HEK293T (cell line): ENCODE data around the gene CIZ1.
"Not testable (repeated sequence)": the region's sequence is repeated elsewhere in the genome, so short reads cannot be mapped to it uniquely, and the experiment has no call there.

Source experiments
- CTCF ChIA-PET: fragments of 350-600 bp; formaldehyde crosslinking; extraction: SDS; loops from one replicate; lab custom pipeline; 2021; ENCODE audit warnings: antibody characterized with exemption, inconsistent platforms; lab: Yijun Ruan, JAX
- POLR2A ChIA-PET: fragments of 350-600 bp; formaldehyde crosslinking; extraction: SDS; loops from one replicate; lab custom pipeline; 2020; ENCODE audit warnings: antibody characterized with exemption, inconsistent platforms; lab: Yijun Ruan, JAX
- DNase-seq: peaks from one replicate; pipeline ENCODE4 v3.0.0; 2012; ENCODE audit warnings: mixed read lengths; ENCODE audit errors: extremely low spot score
- ARNT ChIP-seq: fragments of 450-650 bp; IDR thresholded peaks from 2 replicates; pipeline ENCODE4 v1.6.1; 2017; ENCODE audit warnings: mild to moderate bottlenecking
- BHLHE40 ChIP-seq: fragments of 450-650 bp; IDR thresholded peaks from 2 replicates; pipeline ENCODE4 v1.6.1; 2016; ENCODE audit warnings: mild to moderate bottlenecking, moderate library complexity, borderline replicate concordance
- CTBP1 ChIP-seq: fragments of 450-650 bp; IDR thresholded peaks from 2 replicates; pipeline ENCODE4 v1.6.1; 2016; ENCODE audit warnings: borderline replicate concordance
- ELF4 ChIP-seq: fragments of 450-650 bp; IDR thresholded peaks from 2 replicates; pipeline ENCODE4 v1.6.1; 2017; ENCODE audit warnings: antibody characterized with exemption
- FOXA1 ChIP-seq: fragments of 450-650 bp; IDR thresholded peaks from 2 replicates; pipeline ENCODE4 v1.6.1; 2016; ENCODE audit warnings: mild to moderate bottlenecking
- FOXK2 ChIP-seq: fragments of 450-650 bp; IDR thresholded peaks from 2 replicates; pipeline ENCODE4 v1.6.1; 2016; ENCODE audit warnings: mild to moderate bottlenecking
- FOXM1 ChIP-seq: fragments of 450-650 bp; IDR thresholded peaks from 2 replicates; pipeline ENCODE4 v1.6.1; 2017; ENCODE audit warnings: mild to moderate bottlenecking, borderline replicate concordance
- HDGF ChIP-seq: fragments of 450-650 bp; IDR thresholded peaks from 2 replicates; pipeline ENCODE4 v1.6.1; 2017; ENCODE audit warnings: antibody characterized with exemption, borderline replicate concordance
- L3MBTL2 ChIP-seq: fragments of 450-650 bp; conservative IDR thresholded peaks from 2 replicates; pipeline ENCODE4 v1.6.1; 2016; ENCODE audit warnings: mild to moderate bottlenecking
- LEF1 ChIP-seq: fragments of 450-650 bp; IDR thresholded peaks from 2 replicates; pipeline ENCODE4 v1.6.1; 2017; ENCODE audit warnings: mild to moderate bottlenecking, borderline replicate concordance
- NFRKB ChIP-seq: fragments of 450-650 bp; IDR thresholded peaks from 2 replicates; pipeline ENCODE4 v1.6.1; 2016; ENCODE audit warnings: mild to moderate bottlenecking, moderate library complexity
- PKNOX1 ChIP-seq: fragments of 450-650 bp; IDR thresholded peaks from 2 replicates; pipeline ENCODE4 v1.6.1; 2016
- SP1 ChIP-seq: fragments of 450-650 bp; IDR thresholded peaks from 2 replicates; pipeline ENCODE4 v1.6.1; 2017
- SUZ12 ChIP-seq: fragments of 450-650 bp; IDR thresholded peaks from 2 replicates; pipeline ENCODE4 v1.6.1; 2016; ENCODE audit warnings: mild to moderate bottlenecking
- TARDBP ChIP-seq: fragments of 450-650 bp; IDR thresholded peaks from 2 replicates; pipeline ENCODE4 v1.6.1; 2016
- ZNF384 ChIP-seq: fragments of 450-650 bp; IDR thresholded peaks from 2 replicates; pipeline ENCODE4 v1.6.1; 2016

The CIZ1 gene

DNA sequence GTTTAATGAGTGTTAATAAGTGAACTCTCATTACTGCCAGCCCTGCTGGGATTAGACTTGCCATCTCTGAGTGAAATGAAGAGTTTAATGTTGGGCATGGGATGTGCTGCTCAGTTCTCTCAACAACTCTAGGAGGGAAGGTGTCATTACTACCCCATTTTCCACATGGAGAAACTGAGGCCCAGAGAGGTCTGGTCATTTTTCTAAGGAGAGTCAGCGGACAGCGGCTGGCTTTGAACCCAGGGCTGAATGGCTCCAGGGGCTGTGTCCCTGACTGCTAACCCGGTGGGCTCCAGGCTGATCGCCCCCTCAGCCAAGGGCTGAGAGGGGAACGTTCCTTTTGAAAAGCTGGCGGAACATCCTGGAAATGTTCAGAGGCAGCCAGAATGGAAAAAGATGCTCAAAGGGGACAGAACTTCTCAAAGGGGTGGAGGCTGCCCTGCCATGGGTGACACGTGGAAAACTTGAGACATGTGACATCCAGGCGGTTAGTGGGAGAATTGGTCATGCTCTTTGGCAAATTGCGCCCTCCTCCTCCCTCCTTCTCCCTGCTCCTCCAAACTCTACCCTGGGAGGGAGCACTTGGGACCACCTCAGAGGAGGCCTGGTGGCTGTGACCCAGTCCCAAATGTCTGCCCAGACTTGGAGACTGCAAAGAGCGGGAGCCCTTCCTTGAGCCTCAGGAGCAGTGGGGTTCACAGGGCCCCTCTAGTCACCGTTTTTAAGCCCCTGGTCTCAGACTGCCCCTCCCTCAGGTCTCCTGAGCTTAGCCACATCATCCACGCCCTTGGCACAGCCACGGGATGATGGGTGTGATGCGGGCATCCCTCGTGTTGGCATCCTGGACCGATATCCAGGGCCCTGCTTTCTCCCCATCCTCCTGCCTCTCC lies 40.5 kb upstream of the CIZ1 start:
- DNase-seq: no peak

DNA sequence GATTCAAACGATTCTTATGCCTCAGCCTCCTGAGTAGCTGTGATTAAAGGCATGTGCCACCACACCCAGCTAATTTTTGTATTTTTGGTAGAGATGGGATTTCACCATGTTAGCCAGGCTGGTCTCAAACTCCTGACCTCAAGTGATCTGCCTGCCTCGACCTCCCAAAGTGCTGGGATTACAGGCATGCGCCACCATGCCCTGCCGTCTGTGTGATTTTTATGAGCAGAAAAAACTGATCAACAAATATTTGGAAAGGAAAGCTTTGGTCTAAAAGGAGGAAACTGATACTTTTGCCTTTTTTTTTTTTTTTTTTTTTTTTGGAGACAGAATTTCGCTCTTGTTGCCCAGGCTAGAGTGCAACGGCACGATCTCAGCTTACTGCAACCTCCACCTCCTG lies 39.5 kb upstream of the CIZ1 start:
- CTCF ChIA-PET, POLR2A ChIA-PET, DNase-seq: not testable (repeated sequence)

More for the DNA sequence above, 40.5 kb upstream of the CIZ1 start:
- TF ChIP-seq ARNT: no peak
- no peak for TF ChIP-seq FOXK2
- TF ChIP-seq SP1: no peak
- TF ChIP-seq LEF1: no peak
- no peak for TF ChIP-seq FOXM1
- TF ChIP-seq FOXA1: no peak
- no peak for TF ChIP-seq PKNOX1
- no peak for TF ChIP-seq CTBP1
- TF ChIP-seq ZNF384: no peak
- POLR2A ChIA-PET: interaction anchor here (1.4 kb wide), 1 partner anchor 9 kb away, joined by 5 read pairs; no protein-coding TSS in a partner anchor
- CTCF ChIA-PET: no interaction called here

- no peak for TF ChIP-seq ZNF384
- no peak for TF ChIP-seq PKNOX1
- no peak for TF ChIP-seq HDGF
- TF ChIP-seq NFRKB: no peak
- TF ChIP-seq LEF1: no peak
- no peak for TF ChIP-seq FOXA1
- no peak for TF ChIP-seq SP1
- no peak for TF ChIP-seq L3MBTL2
- no peak for TF ChIP-seq BHLHE40
- TF ChIP-seq ELF4: no peak
- no peak for TF ChIP-seq FOXK2
- POLR2A ChIA-PET: no interaction called here
- no peak for DNase-seq
- CTCF ChIA-PET: no interaction called here
Observed at GRCh38 chr9:128226412-128226801, 35.0 kb upstream of the CIZ1 start.

DNA sequence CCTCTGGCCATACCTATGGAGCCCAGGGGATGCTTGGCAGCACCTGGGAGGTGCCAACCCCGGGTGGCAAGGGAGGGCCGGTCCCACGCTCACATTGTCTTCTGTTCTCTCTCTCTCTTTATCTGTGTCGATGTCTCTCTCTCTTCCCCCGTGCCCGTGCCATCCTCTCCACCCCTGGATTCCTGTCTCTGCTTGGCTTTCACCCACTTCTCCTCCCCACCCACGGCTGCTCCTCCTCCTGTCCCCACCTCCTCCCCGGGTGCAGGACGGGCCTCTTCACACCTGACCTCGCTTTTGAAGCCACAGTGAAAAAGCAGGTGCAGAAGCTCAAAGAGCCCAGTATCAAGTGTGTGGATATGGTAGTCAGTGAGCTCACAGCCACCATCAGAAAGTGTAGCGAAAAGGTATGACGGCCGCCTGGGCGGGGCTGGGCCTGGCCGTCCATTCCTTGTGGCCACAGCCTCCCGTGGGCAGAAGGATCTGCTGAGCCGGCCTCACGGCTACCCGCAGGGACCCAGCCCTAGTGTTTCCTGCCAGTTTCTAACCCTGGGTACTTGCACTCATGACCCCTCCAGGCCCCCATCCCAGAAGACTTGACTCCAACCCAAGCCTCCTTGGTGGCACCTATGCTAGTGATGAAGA lies 34.5 kb upstream of the CIZ1 start:
- no peak for DNase-seq
- ChIA-PET POLR2A (no interaction called here), CTCF (no interaction called here)
- no peak for TF ChIP-seq ELF4
- no peak for TF ChIP-seq TARDBP
- TF ChIP-seq PKNOX1: no peak
- no peak for TF ChIP-seq HDGF
- no peak for TF ChIP-seq FOXM1
- TF ChIP-seq SP1: no peak
- no peak for TF ChIP-seq CTBP1
- TF ChIP-seq NFRKB: no peak
- no peak for TF ChIP-seq BHLHE40
- TF ChIP-seq ARNT: no peak
- no peak for TF ChIP-seq L3MBTL2
- no peak for TF ChIP-seq FOXA1
- no peak for TF ChIP-seq LEF1
- no peak for TF ChIP-seq SUZ12
- TF ChIP-seq FOXK2: no peak
- no peak for TF ChIP-seq ZNF384

- TF ChIP-seq ZNF384: no peak
- TF ChIP-seq NFRKB: no peak
- TF ChIP-seq FOXM1: no peak
- no peak for TF ChIP-seq SUZ12
- TF ChIP-seq ARNT: no peak
- TF ChIP-seq CTBP1: no peak
- no peak for TF ChIP-seq BHLHE40
- TF ChIP-seq PKNOX1: no peak
- no peak for TF ChIP-seq HDGF
- TF ChIP-seq ELF4: no peak
- TF ChIP-seq SP1: no peak
- no peak for TF ChIP-seq FOXA1
- no peak for TF ChIP-seq L3MBTL2
- no peak for TF ChIP-seq LEF1
- TF ChIP-seq TARDBP: no peak
- no peak for TF ChIP-seq FOXK2
- CTCF ChIA-PET: no interaction called here
- no peak for DNase-seq
- POLR2A ChIA-PET: no interaction called here
Observed at GRCh38 chr9:128224877-128225276, 33.5 kb upstream of the CIZ1 start.
